CD4-positive, alpha-beta T cell (primary cell): Measurements from ENCODE around the gene FCMR. TPM values are rescaled to one million over a fixed set of nuclear protein-coding genes. Genes with fewer than 3 reads are reported as not detected.
"Not testable (repeated sequence)": the region's sequence is repeated elsewhere in the genome, so short reads cannot be mapped to it uniquely, and the experiment has no call there.

Experiments
- ATAC-seq: fragments of 200-7000 bp; cut with Tn5 transposase; one replicate; pipeline ENCODE4 v1.10.0; 2022; ENCODE audit warnings: mild to moderate bottlenecking; ENCODE audit not compliant: poor library complexity
- CTCF ChIA-PET: fragments of 350-600 bp; sonication (Branson Sonifier 250); formaldehyde crosslinking; loops from one replicate; lab custom pipeline; 2021; ENCODE audit warnings: antibody characterized with exemption, inconsistent platforms; lab: Charles Lee
- POLR2A ChIA-PET: fragments of 350-600 bp; sonication (Branson Sonifier 250); formaldehyde crosslinking; loops from one replicate; lab custom pipeline; 2021; ENCODE audit warnings: antibody characterized with exemption, inconsistent platforms; lab: Charles Lee
- DNase-seq, 14 experiments: peaks; one replicate each; pipeline ENCODE4 v3.0.0-alpha.2; 2013 to 2020; ENCODE audit warnings: mixed read lengths in 2 of 14
- H3K27ac ChIP-seq, 2 donors: one replicate each; pipeline versions ENCODE4 v1.5.1 to v1.7.0; 2013; ENCODE audit warnings: low read length in 2 of 2, low read depth in 1 of 2, mild to moderate bottlenecking in 1 of 2
- H3K27me3 ChIP-seq, 2 experiments: 1 replicate in 1 of 2; 2 replicates in 1 of 2; pipeline versions ENCODE4 v1.6.1 to v1.7.0; 2013; ENCODE audit warnings: low read length in 2 of 2, control low read depth in 1 of 2, mild to moderate bottlenecking in 1 of 2, moderate library complexity in 1 of 2; ENCODE audit not compliant: insufficient read depth in 2 of 2, control insufficient read depth in 1 of 2
- H3K36me3 ChIP-seq: one replicate; pipeline ENCODE4 v1.6.1; 2013; ENCODE audit warnings: low read length, control low read depth; ENCODE audit not compliant: insufficient read depth
- H3K4me1 ChIP-seq: one replicate; pipeline ENCODE4 v1.6.1; 2013; ENCODE audit warnings: low read length, control low read depth; ENCODE audit not compliant: insufficient read depth
- H3K4me3 ChIP-seq: one replicate; pipeline ENCODE4 v1.5.1; 2013; ENCODE audit warnings: mild to moderate bottlenecking, low read length, moderate library complexity
- H3K9me3 ChIP-seq, 2 experiments: 1 replicate in 1 of 2; 2 replicates in 1 of 2; pipeline versions ENCODE4 v1.6.1 to v1.7.0; 2013; ENCODE audit warnings: low read length in 2 of 2, mild to moderate bottlenecking in 2 of 2, control low read depth in 1 of 2, moderate library complexity in 1 of 2; ENCODE audit not compliant: control insufficient read depth in 1 of 2, insufficient read depth in 1 of 2
- H3K27ac Mint-ChIP-seq: one replicate; pipeline ENCODE4 v1.8.0; 2020; ENCODE audit warnings: mixed read lengths
- H3K27me3 Mint-ChIP-seq: one replicate; pipeline ENCODE4 v1.8.0; 2021; ENCODE audit warnings: mixed read lengths
- H3K36me3 Mint-ChIP-seq: one replicate; pipeline ENCODE4 v1.8.0; 2021; ENCODE audit warnings: low read depth, mixed read lengths
- H3K4me1 Mint-ChIP-seq: one replicate; pipeline ENCODE4 v1.8.0; 2021; ENCODE audit warnings: low read depth, mixed read lengths
- H3K4me3 Mint-ChIP-seq: one replicate; pipeline ENCODE4 v1.8.0; 2020; ENCODE audit warnings: mild to moderate bottlenecking, mixed read lengths
- H3K9me3 Mint-ChIP-seq: one replicate; pipeline ENCODE4 v1.8.0; 2020; ENCODE audit warnings: mixed read lengths
- intact Hi-C, 2 experiments: fragments of 100-400 bp; cut with DNase I in 1 of 2; cut with micrococcal nuclease in 1 of 2; formaldehyde crosslinking; loops; one replicate each; pipeline versions ENCODE4 v1.15.1 to v1.9.0; 2023 to 2025; cut with DNase I, micrococcal nuclease
- total RNA-seq, 174 experiments: library from RNA in 2 of 174; stranded (reverse) in 2 of 174; gene quantifications; one replicate each; pipeline ENCODE4 v1.2.3 and lab custom pipeline; 2021 to 2026
- TF ChIP-seq, protein P1 (sequence below): fragments of 200-600 bp; IDR thresholded peaks from one replicate; pipeline ENCODE4 v1.8.0; 2022; ENCODE audit warnings: antibody characterized with exemption, mild to moderate bottlenecking

FCMR gene
- total RNA-seq, 2 experiments from 2014 or later: 171 to 186 TPM

DNA sequence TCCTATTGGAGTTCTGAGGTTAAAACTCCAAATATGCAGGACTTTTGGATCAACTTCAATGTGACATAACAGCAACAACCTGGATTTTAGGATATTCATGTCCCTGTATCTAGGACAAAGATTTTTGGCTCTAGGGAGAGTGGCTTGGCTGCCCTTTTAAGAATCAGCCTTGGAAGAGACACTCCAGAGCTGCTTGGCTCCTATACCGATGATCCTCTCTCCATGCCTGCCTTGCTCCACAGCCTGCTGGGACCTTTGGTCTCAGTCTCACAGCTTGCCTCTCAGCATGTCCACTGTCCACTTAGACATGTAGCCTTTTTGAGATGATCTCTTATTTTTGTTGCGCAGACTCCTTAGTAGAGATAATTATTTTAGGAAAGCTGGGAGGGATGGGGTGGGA, 4.5 kb upstream of the FCMR start:
- Histone ChIP-seq H3K27ac (no peak overlapping the region), H3K27me3 (no peaks in the 10 kb centered on the region), H3K36me3 (no peaks in the 10 kb centered on the region), H3K4me1 (peaks cover 67% of the 10 kb centered on the region), H3K9me3 (no peaks in the 10 kb centered on the region), H3K4me3 (no peak overlapping the region)
- ATAC-seq (no peak), DNase-seq (no peak)
- peak overlapping the region; percentile 64 for H3K27ac Mint-ChIP-seq
- CTCF ChIA-PET: interaction anchor here (0.7 to 3.3 kb wide), 3 partner anchors 14 to 117 kb away, joined by 3 to 13 read pairs (median 4); no protein-coding TSS in a partner anchor
- H3K27me3 Mint-ChIP-seq: no peaks in the 10 kb centered on the region
- POLR2A ChIA-PET: interaction anchor here (0.7 to 3.3 kb wide), 5 partner anchors 14 to 122 kb away, joined by 4 to 26 read pairs (median 7); no protein-coding TSS in a partner anchor
- TF ChIP-seq, protein P1, sequence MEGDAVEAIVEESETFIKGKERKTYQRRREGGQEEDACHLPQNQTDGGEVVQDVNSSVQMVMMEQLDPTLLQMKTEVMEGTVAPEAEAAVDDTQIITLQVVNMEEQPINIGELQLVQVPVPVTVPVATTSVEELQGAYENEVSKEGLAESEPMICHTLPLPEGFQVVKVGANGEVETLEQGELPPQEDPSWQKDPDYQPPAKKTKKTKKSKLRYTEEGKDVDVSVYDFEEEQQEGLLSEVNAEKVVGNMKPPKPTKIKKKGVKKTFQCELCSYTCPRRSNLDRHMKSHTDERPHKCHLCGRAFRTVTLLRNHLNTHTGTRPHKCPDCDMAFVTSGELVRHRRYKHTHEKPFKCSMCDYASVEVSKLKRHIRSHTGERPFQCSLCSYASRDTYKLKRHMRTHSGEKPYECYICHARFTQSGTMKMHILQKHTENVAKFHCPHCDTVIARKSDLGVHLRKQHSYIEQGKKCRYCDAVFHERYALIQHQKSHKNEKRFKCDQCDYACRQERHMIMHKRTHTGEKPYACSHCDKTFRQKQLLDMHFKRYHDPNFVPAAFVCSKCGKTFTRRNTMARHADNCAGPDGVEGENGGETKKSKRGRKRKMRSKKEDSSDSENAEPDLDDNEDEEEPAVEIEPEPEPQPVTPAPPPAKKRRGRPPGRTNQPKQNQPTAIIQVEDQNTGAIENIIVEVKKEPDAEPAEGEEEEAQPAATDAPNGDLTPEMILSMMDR: no peak
- intact Hi-C loops: loop anchor here in 1 of 2 experiments (10.0 kb wide), 1 partner anchor 389 kb away; no protein-coding TSS in a partner anchor
- H3K4me1 Mint-ChIP-seq: peaks cover 43% of the 10 kb centered on the region
- H3K4me3 Mint-ChIP-seq: no peak overlapping the region
- no peaks in the 10 kb centered on the region for H3K9me3 Mint-ChIP-seq
- H3K36me3 Mint-ChIP-seq: peaks cover 8% of the 10 kb centered on the region

GRCh38 chr1:206925106-206925736, 3.5 kb upstream of the FCMR start:
- TF ChIP-seq, protein P1: no peak
- peak in 9 of 14 experiments; percentile 41 to 85 (median 56) for DNase-seq
- no peak for ATAC-seq

DNA sequence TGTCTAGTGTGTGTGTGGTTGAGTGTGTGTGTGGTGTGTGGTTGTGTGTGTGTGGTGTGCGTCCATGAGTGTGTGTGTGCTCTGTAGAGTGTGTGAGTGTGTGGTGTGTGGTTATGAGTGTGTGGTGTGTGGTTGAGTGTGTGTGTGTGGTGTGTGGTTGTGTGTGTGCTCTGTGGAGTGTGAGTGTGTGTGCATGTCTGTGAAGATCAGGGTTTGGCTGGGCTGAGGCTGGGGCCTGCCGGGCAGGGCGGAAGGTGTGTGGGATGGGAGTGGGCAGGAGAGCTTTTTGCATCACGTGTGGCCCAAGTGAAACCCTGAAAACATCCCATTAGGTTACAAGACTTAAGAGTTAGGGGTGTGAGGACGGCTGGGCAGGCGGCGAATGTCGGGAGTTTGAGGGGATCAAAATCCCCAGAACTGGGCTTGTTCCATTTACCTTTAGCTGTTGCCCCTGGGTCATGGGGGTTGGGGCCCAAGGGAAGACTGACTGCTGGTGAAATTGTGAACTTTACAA, 2.9 kb upstream of the FCMR start:
- H3K36me3 Mint-ChIP-seq: peaks cover 24% of the 10 kb centered on the region
- CTCF ChIA-PET: interaction anchor here (0.9 to 3.3 kb wide), 3 partner anchors 9 to 57 kb away, joined by 5 to 13 read pairs (median 8); no protein-coding TSS in a partner anchor
- H3K4me1 Mint-ChIP-seq: peaks cover 38% of the 10 kb centered on the region
- H3K4me1 ChIP-seq: peaks cover 51% of the 10 kb centered on the region
- no peak overlapping the region for H3K27ac Mint-ChIP-seq
- ATAC-seq: no peak
- no peaks in the 10 kb centered on the region for H3K27me3 Mint-ChIP-seq
- POLR2A ChIA-PET: interaction anchor here (0.6 to 3.3 kb wide), 10 partner anchors 12 to 190 kb away, joined by 3 to 26 read pairs (median 6); no protein-coding TSS in a partner anchor
- no peak overlapping the region for H3K4me3 Mint-ChIP-seq
- H3K9me3 Mint-ChIP-seq: no peaks in the 10 kb centered on the region
- H3K36me3 ChIP-seq: peaks cover under 1% of the 10 kb centered on the region
- peak overlapping the region; percentile 81 to 95 for H3K27ac ChIP-seq
- TF ChIP-seq, protein P1: no peak
- intact Hi-C loops: loop anchor here in 1 of 2 experiments (10.0 kb wide), 1 partner anchor 390 kb away; no protein-coding TSS in a partner anchor
- H3K27me3 ChIP-seq: no peaks in the 10 kb centered on the region
- no peaks in the 10 kb centered on the region for H3K9me3 ChIP-seq
- H3K4me3 ChIP-seq: no peak overlapping the region
- peak in 2 of 14 experiments; percentile 36 to 39 for DNase-seq

More at GRCh38 chr1:206925106-206925736, 3.5 kb upstream of the FCMR start:
- H3K9me3 Mint-ChIP-seq: no peaks in the 10 kb centered on the region
- CTCF ChIA-PET: interaction anchor here (0.9 to 3.3 kb wide), 4 partner anchors 8 to 116 kb away, joined by 3 to 13 read pairs (median 6); no protein-coding TSS in a partner anchor
- H3K27ac ChIP-seq: peak overlapping the region; percentile 57 to 95
- POLR2A ChIA-PET: interaction anchor here (0.6 to 3.3 kb wide), 10 partner anchors 13 to 190 kb away, joined by 3 to 26 read pairs (median 6); no protein-coding TSS in a partner anchor
- H3K27me3 Mint-ChIP-seq: no peaks in the 10 kb centered on the region
- peaks cover 40% of the 10 kb centered on the region for H3K4me1 Mint-ChIP-seq
- no peak overlapping the region for H3K4me3 Mint-ChIP-seq
- H3K4me1 ChIP-seq: peaks cover 56% of the 10 kb centered on the region
- H3K27me3 ChIP-seq: no peaks in the 10 kb centered on the region
- peaks cover 19% of the 10 kb centered on the region for H3K36me3 Mint-ChIP-seq
- H3K36me3 ChIP-seq: no peaks in the 10 kb centered on the region
- H3K27ac Mint-ChIP-seq: no peak overlapping the region
- intact Hi-C loops: loop anchor here in 1 of 2 experiments (10.0 kb wide), 1 partner anchor 390 kb away; no protein-coding TSS in a partner anchor
- no peaks in the 10 kb centered on the region for H3K9me3 ChIP-seq
- H3K4me3 ChIP-seq: no peak overlapping the region

DNA sequence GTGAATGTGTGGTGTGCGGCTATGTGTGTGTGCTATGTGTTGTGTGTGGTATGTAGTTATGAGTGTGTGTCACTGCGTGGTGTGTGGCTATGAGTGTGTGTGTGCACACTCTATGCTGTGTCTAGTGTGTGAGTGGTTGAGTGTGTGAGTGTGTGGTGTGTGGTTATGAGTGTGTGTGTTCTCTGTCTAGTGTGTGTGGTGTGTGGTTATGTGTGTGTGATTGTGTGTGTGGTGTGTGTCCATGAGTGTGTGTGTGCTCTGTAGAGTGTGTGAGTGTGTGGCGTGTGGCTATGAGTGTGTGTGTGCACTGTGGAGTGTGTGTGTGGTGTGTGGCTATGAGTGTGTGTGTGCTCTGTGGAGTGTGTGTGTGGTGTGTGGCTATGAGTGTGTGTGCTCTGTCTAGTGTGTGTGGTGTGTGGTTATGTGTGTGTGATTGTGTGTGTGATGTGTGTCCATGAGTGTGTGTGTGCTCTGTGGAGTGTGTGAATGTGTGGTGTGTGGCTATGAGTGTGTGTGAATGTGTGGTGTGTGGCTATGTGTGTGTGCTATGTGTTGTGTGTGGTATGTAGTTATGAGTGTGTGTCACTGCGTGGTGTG, 2.3 kb upstream of the FCMR start:
- ATAC-seq, H3K27me3 ChIP-seq, H3K4me3 Mint-ChIP-seq, H3K9me3 Mint-ChIP-seq, H3K36me3 ChIP-seq, H3K27ac Mint-ChIP-seq, H3K27me3 Mint-ChIP-seq, H3K9me3 ChIP-seq: not testable (repeated sequence)
- ChIA-PET CTCF (interaction anchor here (3.3 to 3.8 kb wide), 2 partner anchors 9 to 12 kb away, joined by 13 to 16 read pairs; no protein-coding TSS in a partner anchor), POLR2A (interaction anchor here (1.5 to 12.9 kb wide), 5 partner anchors 8 to 189 kb away, joined by 7 to 384 read pairs (median 26); partner anchors contain the start of gene IL24)
- Mint-ChIP-seq H3K36me3 (peaks cover 30% of the 10 kb centered on the region), H3K4me1 (peaks cover 35% of the 10 kb centered on the region)
- Histone ChIP-seq H3K27ac (peak overlapping the region; percentile 81 to 95), H3K4me3 (peak overlapping the region; percentile 80), H3K4me1 (peaks cover 54% of the 10 kb centered on the region)
- peak in 1 of 14 experiments; percentile 41 for DNase-seq
- intact Hi-C loops: loop anchor here (1.0 to 10.0 kb wide), 3 partner anchors 13 to 391 kb away; partner anchors contain the start of gene PFKFB2 (in 1 of the 2)
